PC-9 (cell line): Measurements from ENCODE around the gene FUT2. TPM values are rescaled to one million over a fixed set of nuclear protein-coding genes. Genes with fewer than 3 reads are reported as not detected.

Experiments
- BruUV-seq: library from RNA; stranded (reverse); fragments of 400-500 nt; replicated peaks from 2 replicates; lab custom pipeline; 2021; lab: Mats Ljungman, UMichigan
- CTCF ChIA-PET: fragments of 300-600 bp; sonication (Branson Sonifier 250); formaldehyde crosslinking; loops from one replicate; lab custom pipeline; 2022; ENCODE audit warnings: antibody characterized with exemption; lab: Charles Lee
- POLR2A ChIA-PET: fragments of 300-600 bp; sonication (Branson Sonifier 250); formaldehyde crosslinking; loops from one replicate; lab custom pipeline; 2022; ENCODE audit warnings: antibody characterized with exemption; ENCODE audit not compliant: unreplicated experiment; lab: Charles Lee
- DNase-seq, 2 experiments: peaks; one replicate each; pipeline versions ENCODE4 v3.0.0 to v3.0.0-alpha.2; 2015 to 2022; ENCODE audit warnings: mixed read lengths in 1 of 2
- H2AFZ ChIP-seq: fragments of 200-600 bp; sonication (generic); 2 replicates; pipeline ENCODE4 v1.8.1; 2017; ENCODE audit warnings: antibody characterized with exemption
- H3F3A ChIP-seq: fragments of 200-600 bp; sonication (generic); 2 replicates; pipeline ENCODE4 v1.8.1; 2017; ENCODE audit warnings: antibody characterized with exemption, mild to moderate bottlenecking, low read depth; ENCODE audit not compliant: insufficient read depth
- H3K27ac ChIP-seq: fragments of 200-600 bp; sonication (generic); 2 replicates; pipeline ENCODE4 v1.6.1; 2016; ENCODE audit warnings: mixed run types
- H3K27me3 ChIP-seq: fragments of 200-600 bp; sonication (generic); 2 replicates; pipeline ENCODE4 v1.6.1; 2016; ENCODE audit warnings: low read depth, mixed run types; ENCODE audit not compliant: insufficient read depth
- H3K36me3 ChIP-seq: fragments of 200-600 bp; sonication (generic); 2 replicates; pipeline ENCODE4 v1.6.1; 2016; ENCODE audit warnings: low read depth, mixed run types
- H3K4me1 ChIP-seq: fragments of 200-600 bp; sonication (generic); replicated peaks from 2 replicates; pipeline ENCODE4 v1.6.1; 2016; ENCODE audit warnings: mixed run types; ENCODE audit not compliant: insufficient read depth
- H3K4me2 ChIP-seq: fragments of 200-600 bp; sonication (generic); 2 replicates; pipeline ENCODE4 v1.6.1; 2017; ENCODE audit warnings: mixed run types
- H3K4me3 ChIP-seq: fragments of 200-600 bp; sonication (generic); 2 replicates; pipeline ENCODE4 v1.6.1; 2016; ENCODE audit warnings: mixed run types
- H3K79me2 ChIP-seq: fragments of 200-600 bp; sonication (generic); 2 replicates; pipeline ENCODE4 v1.6.1; 2017; ENCODE audit warnings: low read depth, mixed run types
- H3K9me2 ChIP-seq: fragments of 200-600 bp; sonication (generic); 2 replicates; pipeline ENCODE4 v1.8.1; 2017; ENCODE audit warnings: mild to moderate bottlenecking; ENCODE audit not compliant: insufficient read depth
- H3K9me3 ChIP-seq: fragments of 200-600 bp; sonication (generic); 2 replicates; pipeline ENCODE4 v1.8.1; 2016; ENCODE audit warnings: low read depth; ENCODE audit not compliant: insufficient read depth
- H4K20me1 ChIP-seq: fragments of 200-600 bp; sonication (generic); 2 replicates; pipeline ENCODE4 v1.8.1; 2017; ENCODE audit not compliant: insufficient read depth
- EZH2 ChIP-seq: fragments of 200-600 bp; sonication (generic); IDR thresholded peaks from 2 replicates; pipeline ENCODE4 v1.8.0; 2017; ENCODE audit warnings: antibody characterized with exemption, low read depth
- intact Hi-C: fragments of 100-400 bp; cut with micrococcal nuclease; formaldehyde crosslinking; loops from one replicate; pipeline ENCODE4 v1.10.0; 2022; ENCODE audit not compliant: unreplicated experiment
- total RNA-seq: library from RNA; stranded (reverse); gene quantifications from 2 replicates; pipeline ENCODE4 v1.2.3, GENCODE V29; 2021
- TF ChIP-seq, protein P1 (sequence below): fragments of 200-600 bp; sonication (generic); conservative IDR thresholded peaks from 2 replicates; pipeline ENCODE4 v1.6.1; 2017; ENCODE audit warnings: mixed run types, antibody characterized with exemption, mild to moderate bottlenecking, moderate library complexity

FUT2 gene
- total RNA-seq, 1 experiment from 2014 or later = 8.7 TPM

DNA sequence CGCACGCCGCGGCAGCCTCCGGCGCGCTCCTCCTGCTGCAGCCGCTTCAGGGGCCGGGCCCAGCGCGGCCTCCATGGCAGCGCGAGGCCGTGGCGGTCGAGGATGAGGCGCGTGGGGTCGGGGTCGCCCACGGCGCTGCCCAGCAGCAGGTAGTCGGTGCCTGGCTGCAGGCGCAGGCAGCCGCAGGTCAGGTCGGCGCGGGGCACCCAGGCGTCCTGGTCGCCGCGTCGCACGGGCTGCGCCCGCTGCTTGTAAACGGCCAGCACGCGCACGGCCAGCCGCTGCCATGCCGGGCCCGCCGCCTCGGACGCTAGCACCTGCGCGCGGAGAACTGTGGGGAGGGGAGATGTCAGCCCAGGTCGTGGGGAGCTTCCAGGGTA, 34.1 kb upstream of the FUT2 start:
- H3K79me2 ChIP-seq = no peaks in the 10 kb centered on the region
- H3K27ac ChIP-seq = no peak overlapping the region
- H3K36me3 ChIP-seq = no peaks in the 10 kb centered on the region
- no peaks in the 10 kb centered on the region for H3K27me3 ChIP-seq
- no peaks in the 10 kb centered on the region for H3K9me2 ChIP-seq
- no peaks in the 10 kb centered on the region for H4K20me1 ChIP-seq
- H3K9me3 ChIP-seq = no peaks in the 10 kb centered on the region
- POLR2A ChIA-PET = no interaction called here
- TF ChIP-seq, protein P1, sequence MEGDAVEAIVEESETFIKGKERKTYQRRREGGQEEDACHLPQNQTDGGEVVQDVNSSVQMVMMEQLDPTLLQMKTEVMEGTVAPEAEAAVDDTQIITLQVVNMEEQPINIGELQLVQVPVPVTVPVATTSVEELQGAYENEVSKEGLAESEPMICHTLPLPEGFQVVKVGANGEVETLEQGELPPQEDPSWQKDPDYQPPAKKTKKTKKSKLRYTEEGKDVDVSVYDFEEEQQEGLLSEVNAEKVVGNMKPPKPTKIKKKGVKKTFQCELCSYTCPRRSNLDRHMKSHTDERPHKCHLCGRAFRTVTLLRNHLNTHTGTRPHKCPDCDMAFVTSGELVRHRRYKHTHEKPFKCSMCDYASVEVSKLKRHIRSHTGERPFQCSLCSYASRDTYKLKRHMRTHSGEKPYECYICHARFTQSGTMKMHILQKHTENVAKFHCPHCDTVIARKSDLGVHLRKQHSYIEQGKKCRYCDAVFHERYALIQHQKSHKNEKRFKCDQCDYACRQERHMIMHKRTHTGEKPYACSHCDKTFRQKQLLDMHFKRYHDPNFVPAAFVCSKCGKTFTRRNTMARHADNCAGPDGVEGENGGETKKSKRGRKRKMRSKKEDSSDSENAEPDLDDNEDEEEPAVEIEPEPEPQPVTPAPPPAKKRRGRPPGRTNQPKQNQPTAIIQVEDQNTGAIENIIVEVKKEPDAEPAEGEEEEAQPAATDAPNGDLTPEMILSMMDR = no peak
- TF ChIP-seq EZH2 = no peak
- no TSS peak for BruUV-seq
- CTCF ChIA-PET = no interaction called here
- H3K4me2 ChIP-seq = no peak overlapping the region
- peaks cover 5% of the 10 kb centered on the region; the same call in 1 of the 2 replicates for H3K4me1 ChIP-seq
- peaks cover 11% of the 10 kb centered on the region for H3F3A ChIP-seq
- H3K4me3 ChIP-seq = no peak overlapping the region
- intact Hi-C loops = no loop called here
- no peak overlapping the region for H2AFZ ChIP-seq
- no peak for DNase-seq

DNA sequence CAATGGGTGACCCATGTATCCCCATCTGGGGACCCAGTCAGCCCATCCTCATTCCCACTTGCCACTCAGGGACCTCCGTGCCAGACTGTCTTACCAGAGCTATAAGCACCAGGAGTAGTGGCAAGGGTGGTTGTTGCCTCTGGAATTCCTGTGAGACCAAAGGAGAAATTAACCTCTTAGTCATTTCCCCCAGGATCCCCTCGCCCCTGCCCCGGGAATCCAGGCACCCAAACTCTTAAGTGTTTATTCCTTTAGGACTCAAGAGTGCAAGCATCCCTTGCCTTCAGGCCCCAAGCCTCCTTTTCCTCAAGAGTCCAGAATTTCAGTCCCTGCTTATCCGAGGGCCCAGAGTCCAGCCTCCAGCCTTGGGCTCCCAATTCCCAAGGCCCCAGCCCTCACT, 32.1 kb upstream of the FUT2 start:
- H4K20me1 ChIP-seq = no peaks in the 10 kb centered on the region
- H3F3A ChIP-seq = no peaks in the 10 kb centered on the region; the same call in 1 of the 2 replicates
- ChIA-PET CTCF (interaction anchor here (0.6 kb wide), 1 partner anchor 32 kb away, joined by 3 read pairs; the partner anchor contains the start of gene FUT2), POLR2A (no interaction called here)
- no peaks in the 10 kb centered on the region for H3K4me1 ChIP-seq
- intact Hi-C loops = no loop called here
- no peaks in the 10 kb centered on the region for H3K27me3 ChIP-seq
- H3K4me2 ChIP-seq = no peak overlapping the region
- H2AFZ ChIP-seq = no peak overlapping the region
- BruUV-seq = no TSS peak
- no peaks in the 10 kb centered on the region for H3K9me2 ChIP-seq
- no peaks in the 10 kb centered on the region for H3K36me3 ChIP-seq
- TF ChIP-seq, protein P1 = no peak
- no peak for TF ChIP-seq EZH2
- no peak overlapping the region for H3K4me3 ChIP-seq
- no peaks in the 10 kb centered on the region for H3K9me3 ChIP-seq
- H3K27ac ChIP-seq = no peak overlapping the region
- no peak for DNase-seq
- no peaks in the 10 kb centered on the region for H3K79me2 ChIP-seq

- no peaks in the 10 kb centered on the region for H3K36me3 ChIP-seq
- DNase-seq = no peak
- no peaks in the 10 kb centered on the region for H3F3A ChIP-seq
- intact Hi-C loops = no loop called here
- H3K27ac ChIP-seq = no peak overlapping the region
- CTCF ChIA-PET = no interaction called here
- no peaks in the 10 kb centered on the region for H3K9me3 ChIP-seq
- no peaks in the 10 kb centered on the region for H3K4me1 ChIP-seq
- H4K20me1 ChIP-seq = no peaks in the 10 kb centered on the region
- no peaks in the 10 kb centered on the region for H3K27me3 ChIP-seq
- H3K79me2 ChIP-seq = no peaks in the 10 kb centered on the region
- POLR2A ChIA-PET = no interaction called here
- no TSS peak for BruUV-seq
- no peak overlapping the region for H3K4me3 ChIP-seq
- no peak overlapping the region for H3K4me2 ChIP-seq
- H3K9me2 ChIP-seq = no peaks in the 10 kb centered on the region
- H2AFZ ChIP-seq = no peak overlapping the region
- TF ChIP-seq, protein P1 = no peak
- TF ChIP-seq EZH2 = no peak
Observed at GRCh38 chr19:48664476-48664875, 31.3 kb upstream of the FUT2 start.
